ENCODE results near the gene UHRF1.
"Not testable (repeated sequence)": the region's sequence is repeated elsewhere in the genome, so short reads cannot be mapped to it uniquely, and the experiment has no call there.

Gene UHRF1

DNA sequence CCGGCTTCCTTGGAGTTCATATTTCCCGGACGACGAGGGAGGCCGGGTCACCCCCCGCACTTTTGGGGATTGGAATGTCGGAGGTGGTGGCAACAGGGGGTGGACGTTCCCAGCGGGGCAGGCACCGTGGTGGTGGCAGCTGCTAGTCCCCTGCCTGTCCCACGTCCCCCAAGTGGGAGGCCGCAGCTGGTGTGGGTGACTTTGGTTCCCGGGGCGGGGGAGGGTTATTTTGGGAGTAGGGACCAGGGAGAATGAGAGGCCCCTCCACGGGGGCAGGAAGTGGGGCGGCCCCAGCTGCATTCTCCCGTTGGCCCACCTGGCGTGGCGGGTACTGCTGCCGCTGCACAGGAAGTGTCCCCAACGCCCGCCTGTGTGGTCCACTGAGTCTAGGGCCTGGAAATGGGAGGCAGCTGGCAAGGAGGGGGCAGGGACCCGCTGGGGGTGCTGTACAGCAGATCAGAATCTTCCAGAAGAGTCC is 30.8 kb upstream of the UHRF1 start:
- Histone ChIP-seq H3K4me1 (ENCODE audit: control insufficient read depth, insufficient read depth, low read length) (no peaks in the 10 kb centered on the region), H3K4me3 (ENCODE audit: low read length) (no peak overlapping the region), H3K27me3 (replicated peaks; ENCODE audit: control insufficient read depth, insufficient read depth, low read length) (no peaks in the 10 kb centered on the region), H3K9ac (ENCODE audit: low read length) (no peak overlapping the region), H3K36me3 (ENCODE audit: control insufficient read depth, insufficient read depth, low read length, severe bottlenecking) (no peaks in the 10 kb centered on the region), H3K9me3 (ENCODE audit: control insufficient read depth, low read length) (no peaks in the 10 kb centered on the region)
- no peak for DNase-seq (ENCODE audit: low read depth)

DNA sequence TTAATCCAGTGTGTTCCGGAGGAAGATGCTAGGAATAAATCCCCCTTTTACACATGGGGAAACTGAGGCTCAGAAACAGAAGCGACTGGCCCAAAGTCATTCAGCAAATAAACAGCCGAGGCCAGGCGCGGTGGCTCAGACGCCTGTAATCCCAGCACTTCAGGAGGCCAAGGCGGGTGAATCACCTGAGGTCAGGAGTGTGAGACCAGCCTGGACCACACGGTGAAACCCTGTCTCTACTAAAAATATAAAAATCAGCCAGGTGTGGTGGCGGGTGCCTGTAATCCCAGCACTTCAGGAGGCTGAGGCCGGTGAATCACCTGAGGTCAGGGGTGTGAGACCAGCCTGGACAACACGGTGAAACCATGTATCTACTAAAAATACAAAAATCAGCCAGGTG is 30.3 kb upstream of the UHRF1 start:
- H3K27me3 ChIP-seq (replicated peaks; ENCODE audit: control insufficient read depth, insufficient read depth, low read length): no peaks in the 10 kb centered on the region
- DNase-seq (ENCODE audit: low read depth): no peak
- no peaks in the 10 kb centered on the region for H3K9me3 ChIP-seq (ENCODE audit: control insufficient read depth, low read length)
- H3K9ac ChIP-seq (ENCODE audit: low read length): no peak overlapping the region
- no peaks in the 10 kb centered on the region for H3K4me1 ChIP-seq (ENCODE audit: control insufficient read depth, insufficient read depth, low read length)
- H3K36me3 ChIP-seq (ENCODE audit: control insufficient read depth, insufficient read depth, low read length, severe bottlenecking): no peaks in the 10 kb centered on the region
- no peak overlapping the region for H3K4me3 ChIP-seq (ENCODE audit: low read length)

DNA sequence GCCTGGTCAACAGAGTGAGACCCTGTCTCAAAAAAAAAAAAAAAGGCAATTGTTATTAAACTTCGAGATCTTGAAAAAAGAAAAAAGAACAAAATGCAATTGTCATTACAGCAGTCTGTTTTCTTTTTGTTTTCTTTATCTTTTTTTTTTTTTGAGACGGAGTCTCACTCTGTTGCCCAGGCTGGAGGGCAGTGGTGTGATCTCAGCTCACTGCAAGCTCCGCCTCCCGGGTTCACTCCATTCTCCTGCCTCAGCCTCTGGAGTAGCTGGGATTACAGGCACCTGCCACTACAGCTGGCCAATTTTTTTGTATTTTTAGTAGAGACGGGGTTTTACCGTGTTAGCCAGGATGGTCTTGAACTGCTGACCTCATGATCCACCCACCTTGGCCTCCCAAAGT is 26.4 kb upstream of the UHRF1 start:
- not testable (repeated sequence) for H3K9ac ChIP-seq (ENCODE audit: low read length); H3K4me1 ChIP-seq (ENCODE audit: control insufficient read depth, insufficient read depth, low read length); H3K36me3 ChIP-seq (ENCODE audit: control insufficient read depth, insufficient read depth, low read length, severe bottlenecking); H3K27me3 ChIP-seq (replicated peaks; ENCODE audit: control insufficient read depth, insufficient read depth, low read length); H3K4me3 ChIP-seq (ENCODE audit: low read length); DNase-seq (ENCODE audit: low read depth); H3K9me3 ChIP-seq (ENCODE audit: control insufficient read depth, low read length)

DNA sequence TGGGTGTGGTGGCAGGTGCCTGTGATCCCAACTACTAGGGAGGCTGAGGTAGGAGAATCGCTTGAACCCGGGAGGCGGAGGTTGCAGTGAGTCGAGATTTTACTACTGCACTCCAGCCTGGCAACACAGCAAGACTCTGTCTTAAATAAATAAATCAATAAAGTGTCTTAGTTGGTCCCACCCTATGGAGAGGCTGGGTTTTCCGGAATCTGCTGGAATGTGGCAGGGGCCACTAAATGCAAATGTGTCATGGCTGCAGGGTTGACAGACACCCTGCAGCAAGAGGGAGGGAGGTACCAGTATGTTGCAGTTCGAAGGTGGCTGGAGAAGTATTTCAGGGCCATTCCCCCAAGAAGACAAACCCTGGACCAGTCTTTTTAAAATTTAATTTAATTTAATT is 24.3 kb upstream of the UHRF1 start:
- not testable (repeated sequence) for H3K9ac ChIP-seq (ENCODE audit: low read length); DNase-seq (ENCODE audit: low read depth); H3K4me1 ChIP-seq (ENCODE audit: control insufficient read depth, insufficient read depth, low read length); H3K27me3 ChIP-seq (replicated peaks; ENCODE audit: control insufficient read depth, insufficient read depth, low read length); H3K9me3 ChIP-seq (ENCODE audit: control insufficient read depth, low read length); H3K4me3 ChIP-seq (ENCODE audit: low read length); H3K36me3 ChIP-seq (ENCODE audit: control insufficient read depth, insufficient read depth, low read length, severe bottlenecking)

DNA sequence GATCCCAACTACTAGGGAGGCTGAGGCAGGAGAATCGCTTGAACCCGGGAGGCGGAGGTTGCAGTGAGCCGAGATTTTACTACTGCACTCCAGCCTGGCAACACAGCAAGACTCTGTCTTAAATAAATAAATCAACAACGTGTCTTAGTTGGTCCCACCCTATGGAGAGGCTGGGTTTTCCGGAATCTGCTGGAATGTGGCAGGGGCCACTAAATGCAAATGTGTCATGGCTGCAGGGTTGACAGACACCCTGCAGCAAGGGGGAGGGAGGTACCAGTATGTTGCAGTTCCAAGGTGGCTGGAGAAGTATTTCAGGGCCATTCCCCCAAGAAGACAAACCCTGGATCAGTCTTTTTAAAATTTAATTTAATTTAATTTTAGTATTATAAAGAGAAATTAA is 21.5 kb upstream of the UHRF1 start:
- not testable (repeated sequence) for H3K27me3 ChIP-seq (replicated peaks; ENCODE audit: control insufficient read depth, insufficient read depth, low read length); H3K9ac ChIP-seq (ENCODE audit: low read length); H3K9me3 ChIP-seq (ENCODE audit: control insufficient read depth, low read length); H3K4me1 ChIP-seq (ENCODE audit: control insufficient read depth, insufficient read depth, low read length); DNase-seq (ENCODE audit: low read depth); H3K36me3 ChIP-seq (ENCODE audit: control insufficient read depth, insufficient read depth, low read length, severe bottlenecking); H3K4me3 ChIP-seq (ENCODE audit: low read length)

DNA sequence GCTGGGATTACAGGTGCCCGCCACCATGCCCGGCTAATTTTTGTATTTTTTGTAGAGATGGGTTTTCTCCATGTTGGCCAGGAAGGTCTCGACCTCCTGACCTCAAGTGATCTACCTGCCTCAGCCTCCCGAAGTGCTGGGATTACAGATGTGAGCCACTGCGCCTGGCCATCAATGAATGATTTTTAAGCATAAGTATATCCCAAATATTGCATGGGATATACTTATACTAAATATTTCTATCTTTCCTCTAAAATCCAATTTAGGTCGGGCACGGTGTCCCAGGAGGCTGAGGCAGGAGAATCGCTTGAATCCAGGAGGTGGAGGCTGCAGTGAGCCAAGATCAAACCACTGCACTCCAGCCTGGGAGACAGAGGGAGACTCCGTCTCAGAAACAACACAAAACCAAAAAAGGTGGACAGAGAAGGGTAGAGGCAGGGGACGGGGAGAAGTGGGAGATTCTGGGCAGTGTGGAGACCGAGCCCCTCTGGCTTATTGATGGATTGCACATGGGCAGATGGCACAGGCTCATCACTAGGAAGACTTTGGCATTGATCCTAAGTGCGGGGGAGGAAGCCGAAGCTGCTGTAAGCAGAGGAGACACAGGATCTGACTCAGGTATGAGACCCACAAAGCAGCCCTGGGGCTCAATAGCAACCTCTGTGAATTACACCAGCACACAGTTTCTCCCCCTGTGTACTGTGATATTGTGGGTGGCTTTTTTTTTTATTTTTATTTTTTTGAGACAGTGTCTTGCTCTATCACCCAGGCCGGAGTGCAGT is 20.1 kb upstream of the UHRF1 start:
- peak; percentile 46 for DNase-seq (ENCODE audit: low read depth)

DNA sequence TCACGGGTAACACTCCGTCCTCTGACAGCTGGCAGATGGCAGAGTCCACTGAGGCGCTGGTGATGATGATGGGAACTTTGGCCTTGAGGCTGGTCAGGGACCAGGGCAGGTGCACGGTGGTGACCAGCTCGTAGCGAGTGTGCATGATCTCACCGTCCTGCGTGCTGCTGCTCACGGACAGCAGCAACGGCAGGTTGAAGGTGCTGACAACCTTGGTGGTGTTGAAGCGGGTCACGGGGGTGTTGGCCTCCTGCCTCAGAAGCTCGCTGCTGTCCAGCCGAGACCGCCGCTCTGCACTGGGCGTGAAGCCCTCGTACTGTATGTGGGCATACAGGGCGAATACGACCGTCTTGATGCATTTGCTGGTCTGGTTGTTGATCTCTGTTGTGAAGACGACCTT is 18.2 kb upstream of the UHRF1 start:
- Histone ChIP-seq H3K9ac (ENCODE audit: low read length) (no peak overlapping the region), H3K9me3 (ENCODE audit: control insufficient read depth, low read length) (no peaks in the 10 kb centered on the region), H3K4me3 (ENCODE audit: low read length) (no peak overlapping the region), H3K36me3 (ENCODE audit: control insufficient read depth, insufficient read depth, low read length, severe bottlenecking) (no peaks in the 10 kb centered on the region), H3K4me1 (ENCODE audit: control insufficient read depth, insufficient read depth, low read length) (no peaks in the 10 kb centered on the region), H3K27me3 (replicated peaks; ENCODE audit: control insufficient read depth, insufficient read depth, low read length) (no peaks in the 10 kb centered on the region)
- DNase-seq (ENCODE audit: low read depth): no peak

More for the DNA sequence above, 20.1 kb upstream of the UHRF1 start:
- H3K36me3 ChIP-seq (ENCODE audit: control insufficient read depth, insufficient read depth, low read length, severe bottlenecking): no peaks in the 10 kb centered on the region
- no peaks in the 10 kb centered on the region for H3K9me3 ChIP-seq (ENCODE audit: control insufficient read depth, low read length)
- H3K4me1 ChIP-seq (ENCODE audit: control insufficient read depth, insufficient read depth, low read length): no peaks in the 10 kb centered on the region
- H3K9ac ChIP-seq (ENCODE audit: low read length): no peak overlapping the region
- no peaks in the 10 kb centered on the region for H3K27me3 ChIP-seq (replicated peaks; ENCODE audit: control insufficient read depth, insufficient read depth, low read length)
- no peak overlapping the region for H3K4me3 ChIP-seq (ENCODE audit: low read length)

DNA sequence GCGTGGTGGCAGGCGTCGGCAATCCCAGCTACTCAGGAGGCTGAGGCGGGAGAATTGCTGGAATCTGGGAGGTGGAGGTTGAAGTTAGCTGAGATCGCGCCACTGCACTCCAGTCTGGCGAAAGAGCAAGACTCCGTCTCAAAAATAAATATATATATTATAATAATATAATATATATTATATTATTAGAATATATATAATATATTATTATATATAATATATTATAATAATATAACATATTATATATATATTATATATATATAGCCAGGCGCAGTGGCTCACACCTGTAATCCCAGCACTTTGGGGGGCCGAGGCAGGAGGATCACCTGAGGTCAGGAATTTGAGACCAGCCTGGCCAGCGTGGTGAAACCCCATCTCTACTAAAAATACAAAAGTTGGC is 16.3 kb upstream of the UHRF1 start:
- H3K27me3 ChIP-seq (replicated peaks; ENCODE audit: control insufficient read depth, insufficient read depth, low read length); H3K4me1 ChIP-seq (ENCODE audit: control insufficient read depth, insufficient read depth, low read length); H3K9me3 ChIP-seq (ENCODE audit: control insufficient read depth, low read length); DNase-seq (ENCODE audit: low read depth); H3K4me3 ChIP-seq (ENCODE audit: low read length); H3K36me3 ChIP-seq (ENCODE audit: control insufficient read depth, insufficient read depth, low read length, severe bottlenecking); H3K9ac ChIP-seq (ENCODE audit: low read length): not testable (repeated sequence)

DNA sequence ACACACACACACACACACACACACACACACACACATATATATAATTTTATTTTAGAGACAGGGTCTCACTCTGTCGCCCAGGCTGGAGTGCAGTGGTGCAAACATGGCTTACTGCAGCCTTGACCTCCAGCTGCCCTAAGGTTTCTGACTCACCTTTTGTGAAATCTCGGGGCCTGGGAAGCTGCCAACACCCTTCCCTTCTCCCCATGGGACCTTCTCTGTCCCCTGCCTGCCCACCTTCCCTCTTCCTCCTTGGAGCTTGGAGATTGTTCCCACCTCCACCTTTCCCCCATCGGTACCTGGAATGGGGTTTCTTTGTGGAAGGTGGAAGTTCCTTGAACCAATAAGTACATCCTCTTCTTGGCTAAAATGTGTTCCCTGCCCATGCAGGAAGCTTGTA is 12.9 kb upstream of the UHRF1 start:
- Histone ChIP-seq H3K9ac (ENCODE audit: low read length) (no peak overlapping the region), H3K9me3 (ENCODE audit: control insufficient read depth, low read length) (no peaks in the 10 kb centered on the region), H3K4me1 (ENCODE audit: control insufficient read depth, insufficient read depth, low read length) (no peaks in the 10 kb centered on the region), H3K36me3 (ENCODE audit: control insufficient read depth, insufficient read depth, low read length, severe bottlenecking) (no peaks in the 10 kb centered on the region), H3K4me3 (ENCODE audit: low read length) (no peak overlapping the region), H3K27me3 (replicated peaks; ENCODE audit: control insufficient read depth, insufficient read depth, low read length) (no peaks in the 10 kb centered on the region)
- no peak for DNase-seq (ENCODE audit: low read depth)

DNA sequence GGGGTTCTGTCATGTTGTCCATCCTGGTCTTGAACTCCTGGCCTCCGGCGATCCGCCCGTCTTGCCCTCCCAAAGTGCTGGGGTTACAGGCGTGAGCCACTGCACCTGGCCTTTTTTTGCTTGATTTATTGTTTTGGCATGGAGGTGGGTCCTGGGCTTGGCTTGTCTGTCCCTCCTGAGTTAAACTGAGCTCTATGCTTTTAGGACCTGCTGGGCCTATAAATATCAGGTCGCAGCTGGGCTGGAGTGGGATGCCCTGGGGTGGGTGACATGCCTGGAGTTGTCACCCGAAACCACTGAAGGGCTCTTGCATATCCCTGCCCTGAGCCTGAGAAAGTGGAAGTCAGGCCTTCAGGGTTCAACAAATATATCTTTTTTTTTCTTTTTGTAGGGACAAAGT is 12.2 kb upstream of the UHRF1 start:
- Histone ChIP-seq H3K4me3 (ENCODE audit: low read length) (no peak overlapping the region), H3K4me1 (ENCODE audit: control insufficient read depth, insufficient read depth, low read length) (no peaks in the 10 kb centered on the region), H3K27me3 (replicated peaks; ENCODE audit: control insufficient read depth, insufficient read depth, low read length) (no peaks in the 10 kb centered on the region), H3K9me3 (ENCODE audit: control insufficient read depth, low read length) (no peaks in the 10 kb centered on the region), H3K9ac (ENCODE audit: low read length) (no peak overlapping the region), H3K36me3 (ENCODE audit: control insufficient read depth, insufficient read depth, low read length, severe bottlenecking) (no peaks in the 10 kb centered on the region)
- DNase-seq (ENCODE audit: low read depth): no peak

DNA sequence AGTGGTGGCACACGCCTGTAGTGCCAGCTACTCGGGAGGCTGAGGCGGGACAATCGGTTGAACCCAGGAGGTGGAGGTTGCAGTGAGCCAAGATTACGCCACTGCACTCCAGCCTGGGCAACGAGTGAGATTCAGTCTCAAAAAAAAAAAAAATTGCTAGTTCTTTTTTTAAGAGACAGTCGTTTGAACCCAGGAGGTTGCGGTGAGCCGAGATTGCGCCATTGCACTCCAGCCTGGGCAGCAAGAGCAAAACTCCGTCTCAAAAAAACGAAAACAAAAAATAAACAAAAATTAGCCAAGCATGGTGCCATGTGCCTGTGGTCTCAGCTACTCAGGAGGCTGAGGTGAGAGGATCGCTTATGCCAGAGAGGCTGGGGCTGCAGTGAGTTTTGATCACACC is 8.4 kb upstream of the UHRF1 start:
- H3K4me1 ChIP-seq (ENCODE audit: control insufficient read depth, insufficient read depth, low read length); H3K4me3 ChIP-seq (ENCODE audit: low read length); DNase-seq (ENCODE audit: low read depth): not testable (repeated sequence)

DNA sequence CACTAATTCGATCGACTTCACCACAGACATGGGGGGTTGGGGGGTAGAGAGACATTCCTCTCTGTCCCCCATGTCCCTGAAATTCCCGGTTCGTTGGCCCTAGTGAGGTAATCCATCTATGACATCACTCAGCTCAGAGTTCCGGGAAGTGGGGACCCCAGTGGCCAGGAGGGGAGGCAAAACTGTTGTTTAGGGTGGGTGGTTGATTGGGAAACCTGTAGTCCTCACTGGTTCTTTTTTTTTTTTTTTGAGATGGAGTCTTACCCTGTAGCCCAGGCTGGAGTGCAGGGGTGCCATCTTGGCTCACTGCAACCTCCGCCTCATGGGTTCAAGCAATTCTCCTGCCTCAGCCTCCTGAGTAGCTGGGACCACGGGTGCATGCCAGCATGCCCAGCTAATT is 6.5 kb upstream of the UHRF1 start, which contains the start of gene ARRDC5:
TSS of gene ARRDC5 (minus strand) at position 101 of the 400 bp plus-strand sequence. CDS start at position 30, 71 bp downstream.
- Histone ChIP-seq H3K9me3 (ENCODE audit: control insufficient read depth, low read length) (no peaks in the 10 kb centered on the region), H3K27me3 (replicated peaks; ENCODE audit: control insufficient read depth, insufficient read depth, low read length) (no peaks in the 10 kb centered on the region), H3K4me1 (ENCODE audit: control insufficient read depth, insufficient read depth, low read length) (no peaks in the 10 kb centered on the region), H3K4me3 (ENCODE audit: low read length) (no peak within 1 kb of the TSS), H3K9ac (ENCODE audit: low read length) (no peak within 1 kb of the TSS), H3K36me3 (ENCODE audit: control insufficient read depth, insufficient read depth, low read length, severe bottlenecking) (no peaks in the 10 kb centered on the region)
- DNase-seq (ENCODE audit: low read depth): no peak

More for the DNA sequence above, 8.4 kb upstream of the UHRF1 start:
- not testable (repeated sequence) for H3K27me3 ChIP-seq (replicated peaks; ENCODE audit: control insufficient read depth, insufficient read depth, low read length); H3K9ac ChIP-seq (ENCODE audit: low read length); H3K36me3 ChIP-seq (ENCODE audit: control insufficient read depth, insufficient read depth, low read length, severe bottlenecking); H3K9me3 ChIP-seq (ENCODE audit: control insufficient read depth, low read length)
